Stimulated activated CD8-positive, alpha-beta memory T cell treated with anti-CD3 and anti-CD28 coated beads, Interleukin-15, amount 100 ng/mL, for 1 hour (primary cell): Measurements from ENCODE around the gene DUSP2.
A peak's percentile ranks its signal among the peaks of the same experiment; 100 is the strongest.
"Not testable (repeated sequence)": the region's sequence is repeated elsewhere in the genome, so short reads cannot be mapped to it uniquely, and the experiment has no call there.

Source experiments
- DNase-seq: peaks from one replicate; pipeline ENCODE4 v3.0.0-alpha.2; 2020; ENCODE audit warnings: low read depth

The DUSP2 gene

GRCh38 chr2:96146881-96147592 is 1.8 kb upstream of the DUSP2 start:
- DNase-seq, result no peak

GRCh38 chr2:96146153-96146880 is 1.1 kb upstream of the DUSP2 start:
- DNase-seq, result peak; percentile 70

- no peak for DNase-seq
Measured at GRCh38 chr2:96145848-96146152, 560 bp upstream of the DUSP2 start.

GRCh38 chr2:96144481-96145035 is 682 bp downstream of the DUSP2 start:
- no peak for DNase-seq

- no peak for DNase-seq
Measured at GRCh38 chr2:96143848-96144480, 1.3 kb downstream of the DUSP2 start.

GRCh38 chr2:96143231-96143847 is 1.9 kb downstream of the DUSP2 start:
- DNase-seq, result no peak

- no peak for DNase-seq
Measured at GRCh38 chr2:96142217-96143113, 2.8 kb downstream of the DUSP2 start.

- not testable (repeated sequence) for DNase-seq
Measured at GRCh38 chr2:96141624-96141967, 3.6 kb downstream of the DUSP2 start.

- no peak for DNase-seq
Measured at GRCh38 chr2:96140941-96141623, 4.2 kb downstream of the DUSP2 start.

GRCh38 chr2:96139181-96139758 is 6.0 kb downstream of the DUSP2 start:
- no peak for DNase-seq

GRCh38 chr2:96138179-96139145 is 6.8 kb downstream of the DUSP2 start, which contains the start of gene ASTL:
Gene ASTL, minus strand, starts transcription at chr2:96138502. Its CDS starts 66 bp downstream, at chr2:96138436.
- no peak for DNase-seq

GRCh38 chr2:96137321-96138178 is 7.7 kb downstream of the DUSP2 start:
- DNase-seq, result no peak

- DNase-seq, result no peak
Measured at GRCh38 chr2:96136129-96136720, 9.0 kb downstream of the DUSP2 start.

GRCh38 chr2:96135621-96136020 is 9.6 kb downstream of the DUSP2 start:
- DNase-seq, result no peak

- DNase-seq, result no peak
Measured at GRCh38 chr2:96135171-96135570, 10.1 kb downstream of the DUSP2 start.

- no peak for DNase-seq
Measured at GRCh38 chr2:96134421-96134820, 10.8 kb downstream of the DUSP2 start.

- DNase-seq, result no peak
Measured at GRCh38 chr2:96131813-96132745, 13.2 kb downstream of the DUSP2 start.
